ENCODE results near the gene PIGH. TPM values are rescaled to one million over a fixed set of nuclear protein-coding genes. Genes with fewer than 3 reads are reported as not detected.

The PIGH gene
- total RNA-seq, 1 experiment from 2014 or later: 13.0 TPM

DNA sequence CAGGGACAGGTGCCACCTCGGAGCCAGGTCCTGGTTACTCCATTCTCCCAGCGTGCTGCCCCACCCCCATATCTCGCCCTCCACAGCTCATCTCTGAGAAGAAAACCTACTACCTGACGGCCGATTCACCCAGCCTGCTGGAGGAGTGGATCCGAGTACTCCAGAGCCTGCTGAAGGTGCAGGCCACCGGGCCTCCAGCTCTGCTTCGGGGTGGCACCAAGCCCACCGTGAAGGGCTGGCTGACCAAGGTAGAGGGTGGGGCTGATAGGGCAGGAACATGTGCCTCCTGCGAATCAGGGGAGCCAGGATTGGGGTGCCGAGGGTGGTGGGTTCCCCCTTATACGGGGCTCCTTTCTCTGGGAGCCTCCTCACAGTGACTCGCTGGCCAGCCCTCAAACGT lies 25.9 kb downstream of the PIGH start:
- Histone ChIP-seq H3F3A (ENCODE audit: insufficient read depth, low read depth) (no peaks in the 10 kb centered on the region), H3K4me2 (no peak overlapping the region), H3K9me2 (ENCODE audit: insufficient read depth) (no peaks in the 10 kb centered on the region), H3K27me3 (ENCODE audit: insufficient read depth, low read depth) (no peaks in the 10 kb centered on the region), H4K20me1 (ENCODE audit: insufficient read depth) (no peaks in the 10 kb centered on the region), H3K4me1 (replicated peaks; ENCODE audit: insufficient read depth) (no peaks in the 10 kb centered on the region), H3K27ac (no peak overlapping the region), H2AFZ (no peak overlapping the region), H3K4me3 (no peak overlapping the region), H3K9me3 (ENCODE audit: insufficient read depth, low read depth) (no peaks in the 10 kb centered on the region), H3K79me2 (ENCODE audit: low read depth) (no peaks in the 10 kb centered on the region), H3K36me3 (ENCODE audit: low read depth) (no peaks in the 10 kb centered on the region)
- no TSS peak for BruUV-seq (replicated peaks)
- no peak for DNase-seq
- ChIA-PET CTCF (interaction anchor here (1.1 kb wide), 1 partner anchor 147 kb away, joined by 3 read pairs; no protein-coding TSS in a partner anchor), POLR2A (ENCODE audit: unreplicated experiment) (no interaction called here)
- no peak for TF ChIP-seq EZH2 (IDR thresholded peaks at IDR 0.05; ENCODE audit: low read depth)
- TF ChIP-seq, protein P1, sequence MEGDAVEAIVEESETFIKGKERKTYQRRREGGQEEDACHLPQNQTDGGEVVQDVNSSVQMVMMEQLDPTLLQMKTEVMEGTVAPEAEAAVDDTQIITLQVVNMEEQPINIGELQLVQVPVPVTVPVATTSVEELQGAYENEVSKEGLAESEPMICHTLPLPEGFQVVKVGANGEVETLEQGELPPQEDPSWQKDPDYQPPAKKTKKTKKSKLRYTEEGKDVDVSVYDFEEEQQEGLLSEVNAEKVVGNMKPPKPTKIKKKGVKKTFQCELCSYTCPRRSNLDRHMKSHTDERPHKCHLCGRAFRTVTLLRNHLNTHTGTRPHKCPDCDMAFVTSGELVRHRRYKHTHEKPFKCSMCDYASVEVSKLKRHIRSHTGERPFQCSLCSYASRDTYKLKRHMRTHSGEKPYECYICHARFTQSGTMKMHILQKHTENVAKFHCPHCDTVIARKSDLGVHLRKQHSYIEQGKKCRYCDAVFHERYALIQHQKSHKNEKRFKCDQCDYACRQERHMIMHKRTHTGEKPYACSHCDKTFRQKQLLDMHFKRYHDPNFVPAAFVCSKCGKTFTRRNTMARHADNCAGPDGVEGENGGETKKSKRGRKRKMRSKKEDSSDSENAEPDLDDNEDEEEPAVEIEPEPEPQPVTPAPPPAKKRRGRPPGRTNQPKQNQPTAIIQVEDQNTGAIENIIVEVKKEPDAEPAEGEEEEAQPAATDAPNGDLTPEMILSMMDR (conservative IDR thresholded peaks at IDR 0.05): no peak
- intact Hi-C loops (cut with micrococcal nuclease; ENCODE audit: unreplicated experiment): loop anchor here (5.0 kb wide), 1 partner anchor 1172 kb away; no protein-coding TSS in a partner anchor

DNA sequence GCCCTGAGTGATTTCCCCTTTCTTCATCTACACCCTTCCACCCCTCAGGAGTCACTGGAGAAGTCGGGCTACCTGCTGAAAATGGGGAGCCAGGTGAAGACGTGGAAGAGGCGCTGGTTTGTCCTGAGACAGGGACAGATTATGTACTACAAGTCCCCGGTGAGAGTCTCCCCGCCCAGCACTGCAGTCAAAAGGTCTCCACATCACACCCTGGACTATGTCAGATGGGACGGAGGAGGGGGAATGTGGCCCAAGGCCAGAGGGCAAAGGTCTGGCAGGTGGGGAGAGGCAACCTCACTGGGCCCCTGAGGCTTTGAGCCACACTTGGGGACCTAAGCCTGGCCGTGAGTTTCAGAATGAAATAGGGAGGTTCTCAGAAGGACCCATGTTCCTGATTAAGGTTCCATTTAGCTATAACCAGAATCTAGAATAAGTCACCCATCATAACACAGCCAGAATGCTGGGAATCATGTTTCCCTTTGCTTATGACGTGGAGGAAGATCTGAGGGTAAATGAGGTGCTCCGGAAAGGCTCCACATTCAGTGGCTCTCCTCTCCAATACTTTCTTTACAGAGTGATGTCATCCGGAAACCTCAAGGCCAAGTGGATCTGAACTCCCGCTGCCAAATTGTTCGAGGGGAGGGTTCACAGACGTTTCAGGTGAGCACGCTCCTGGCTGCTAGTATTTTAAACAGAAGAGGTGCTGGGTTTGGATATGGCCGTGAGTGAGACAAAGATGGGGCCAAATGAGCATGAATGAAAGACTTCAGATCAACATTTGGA lies 26.6 kb downstream of the PIGH start:
- H2AFZ ChIP-seq: no peak overlapping the region
- CTCF ChIA-PET: interaction anchor here (0.6 to 1.1 kb wide), 2 partner anchors 146 to 1140 kb away, joined by 3 to 4 read pairs; no protein-coding TSS in a partner anchor
- no TSS peak for BruUV-seq (replicated peaks)
- H3K4me1 ChIP-seq (replicated peaks; ENCODE audit: insufficient read depth): no peaks in the 10 kb centered on the region
- no peaks in the 10 kb centered on the region for H3F3A ChIP-seq (ENCODE audit: insufficient read depth, low read depth)
- H3K79me2 ChIP-seq (ENCODE audit: low read depth): no peaks in the 10 kb centered on the region
- no peaks in the 10 kb centered on the region for H3K36me3 ChIP-seq (ENCODE audit: low read depth)
- POLR2A ChIA-PET (ENCODE audit: unreplicated experiment): no interaction called here
- no peak overlapping the region for H3K27ac ChIP-seq
- TF ChIP-seq, protein P1 (conservative IDR thresholded peaks at IDR 0.05): no peak
- no peak for TF ChIP-seq EZH2 (IDR thresholded peaks at IDR 0.05; ENCODE audit: low read depth)
- H3K4me2 ChIP-seq: no peak overlapping the region
- DNase-seq: no peak
- no peak overlapping the region for H3K4me3 ChIP-seq
- no peaks in the 10 kb centered on the region for H4K20me1 ChIP-seq (ENCODE audit: insufficient read depth)
- H3K9me3 ChIP-seq (ENCODE audit: insufficient read depth, low read depth): no peaks in the 10 kb centered on the region
- H3K9me2 ChIP-seq (ENCODE audit: insufficient read depth): no peaks in the 10 kb centered on the region
- intact Hi-C loops (cut with micrococcal nuclease; ENCODE audit: unreplicated experiment): loop anchor here (5.0 kb wide), 1 partner anchor 1171 kb away; no protein-coding TSS in a partner anchor
- no peaks in the 10 kb centered on the region for H3K27me3 ChIP-seq (ENCODE audit: insufficient read depth, low read depth)

DNA sequence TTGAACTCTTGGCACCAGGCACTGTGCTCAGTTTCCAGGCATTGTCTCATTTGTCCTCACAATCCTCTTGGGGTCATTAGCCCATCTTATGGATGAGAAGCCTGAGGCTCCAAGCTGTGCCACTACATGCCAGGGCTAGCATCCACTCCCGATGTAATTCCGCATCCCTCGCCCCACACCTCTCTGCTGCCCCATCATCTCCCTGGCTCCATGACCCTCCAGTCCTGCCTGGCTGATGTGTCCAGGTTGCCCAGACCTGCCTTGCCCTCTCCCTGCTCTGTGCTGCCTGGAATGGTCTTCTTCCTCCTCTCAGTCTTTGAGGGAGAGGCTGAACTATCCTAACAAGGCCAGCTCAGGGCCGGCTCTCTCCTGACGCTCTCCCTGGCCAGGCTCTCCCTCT lies 27.5 kb downstream of the PIGH start:
- no peak for TF ChIP-seq EZH2 (IDR thresholded peaks at IDR 0.05; ENCODE audit: low read depth)
- TF ChIP-seq, protein P1 (conservative IDR thresholded peaks at IDR 0.05): no peak
- H3K36me3 ChIP-seq (ENCODE audit: low read depth): no peaks in the 10 kb centered on the region
- H3K27me3 ChIP-seq (ENCODE audit: insufficient read depth, low read depth): no peaks in the 10 kb centered on the region
- no peaks in the 10 kb centered on the region for H3K79me2 ChIP-seq (ENCODE audit: low read depth)
- no peak overlapping the region for H3K4me2 ChIP-seq
- H3K9me3 ChIP-seq (ENCODE audit: insufficient read depth, low read depth): no peaks in the 10 kb centered on the region
- H3K9me2 ChIP-seq (ENCODE audit: insufficient read depth): no peaks in the 10 kb centered on the region
- intact Hi-C loops (cut with micrococcal nuclease; ENCODE audit: unreplicated experiment): loop anchor here (5.0 kb wide), 1 partner anchor 1170 kb away; no protein-coding TSS in a partner anchor
- H3K4me1 ChIP-seq (replicated peaks; ENCODE audit: insufficient read depth): peaks cover 3% of the 10 kb centered on the region; the same call in 1 of the 2 replicates
- BruUV-seq (replicated peaks): no TSS peak
- H3K27ac ChIP-seq: no peak overlapping the region
- ChIA-PET CTCF (interaction anchor here (0.6 to 3.6 kb wide), 3 partner anchors 132 to 1140 kb away, joined by 4 to 44 read pairs (median 4); no protein-coding TSS in a partner anchor), POLR2A (ENCODE audit: unreplicated experiment) (interaction anchor here (0.5 kb wide), 1 partner anchor 100 kb away, joined by 3 read pairs; no protein-coding TSS in a partner anchor)
- H3K4me3 ChIP-seq: no peak overlapping the region
- no peak for DNase-seq
- no peaks in the 10 kb centered on the region for H4K20me1 ChIP-seq (ENCODE audit: insufficient read depth)
- H2AFZ ChIP-seq: no peak overlapping the region
- H3F3A ChIP-seq (ENCODE audit: insufficient read depth, low read depth): no peaks in the 10 kb centered on the region
